T-helper 1 cell treated with Interleukin-12 subunit alpha and Interleukin-12 subunit beta and Interleukin-4 antibody, amounts not matched to agents 30 μg/mL and 1 μg/mL, for 36 hours (primary cell): ENCODE data around the gene AMZ1.
"Not testable (repeated sequence)": the region's sequence is repeated elsewhere in the genome, so short reads cannot be mapped to it uniquely, and the experiment has no call there.

Experiments used
- H3K27ac Mint-ChIP-seq: one replicate; pipeline ENCODE4 v1.8.0; 2021; ENCODE audit warnings: mild to moderate bottlenecking, mixed read lengths
- H3K27me3 Mint-ChIP-seq: one replicate; pipeline ENCODE4 v1.8.0; 2021; ENCODE audit warnings: low read depth, mixed read lengths
- H3K36me3 Mint-ChIP-seq: one replicate; pipeline ENCODE4 v1.8.0; 2021; ENCODE audit warnings: low read depth, mixed read lengths
- H3K4me1 Mint-ChIP-seq: one replicate; pipeline ENCODE4 v1.8.0; 2021; ENCODE audit warnings: low read depth, mixed read lengths
- H3K4me3 Mint-ChIP-seq: one replicate; pipeline ENCODE4 v1.8.0; 2021; ENCODE audit warnings: mild to moderate bottlenecking, moderate library complexity, mixed read lengths
- H3K9me3 Mint-ChIP-seq: one replicate; pipeline ENCODE4 v1.8.0; 2021; ENCODE audit warnings: mixed read lengths

AMZ1 gene

GRCh38 chr7:2688409-2689342, 674 bp downstream of the AMZ1 start:
- H3K9me3 Mint-ChIP-seq = no peaks in the 10 kb centered on the region

GRCh38 chr7:2689343-2689847, 1.4 kb downstream of the AMZ1 start:
- Mint-ChIP-seq H3K36me3 (no peaks in the 10 kb centered on the region), H3K4me3 (no peak overlapping the region), H3K4me1 (peaks cover 9% of the 10 kb centered on the region), H3K27ac (no peak overlapping the region), H3K27me3 (peaks cover 52% of the 10 kb centered on the region), H3K9me3 (no peaks in the 10 kb centered on the region)

More at GRCh38 chr7:2688409-2689342, 674 bp downstream of the AMZ1 start:
- H3K27me3 Mint-ChIP-seq = peaks cover 55% of the 10 kb centered on the region
- no peak overlapping the region for H3K27ac Mint-ChIP-seq
- H3K36me3 Mint-ChIP-seq = no peaks in the 10 kb centered on the region
- peaks cover 9% of the 10 kb centered on the region for H3K4me1 Mint-ChIP-seq
- no peak overlapping the region for H3K4me3 Mint-ChIP-seq

- Mint-ChIP-seq H3K4me1 (peaks cover 9% of the 10 kb centered on the region), H3K36me3 (no peaks in the 10 kb centered on the region), H3K27me3 (peaks cover 50% of the 10 kb centered on the region), H3K27ac (no peak overlapping the region), H3K4me3 (no peak overlapping the region), H3K9me3 (no peaks in the 10 kb centered on the region)
Measured at GRCh38 chr7:2689951-2690705, 2.1 kb downstream of the AMZ1 start.

- Mint-ChIP-seq H3K4me3 (no peak overlapping the region), H3K9me3 (no peaks in the 10 kb centered on the region), H3K36me3 (no peaks in the 10 kb centered on the region), H3K4me1 (peaks cover 9% of the 10 kb centered on the region), H3K27ac (no peak overlapping the region), H3K27me3 (peaks cover 43% of the 10 kb centered on the region)
Measured at GRCh38 chr7:2691011-2691707, 3.2 kb downstream of the AMZ1 start.

- peaks cover 38% of the 10 kb centered on the region for H3K27me3 Mint-ChIP-seq
- H3K4me1 Mint-ChIP-seq, H3K27ac Mint-ChIP-seq, H3K36me3 Mint-ChIP-seq, H3K4me3 Mint-ChIP-seq, H3K9me3 Mint-ChIP-seq: not testable (repeated sequence)
Measured at GRCh38 chr7:2691932-2692439, 4.0 kb downstream of the AMZ1 start.

GRCh38 chr7:2692543-2692942, 4.5 kb downstream of the AMZ1 start:
- H3K27me3 Mint-ChIP-seq = peaks cover 36% of the 10 kb centered on the region
- H3K4me1 Mint-ChIP-seq = peaks cover 9% of the 10 kb centered on the region
- no peaks in the 10 kb centered on the region for H3K9me3 Mint-ChIP-seq
- H3K27ac Mint-ChIP-seq = no peak overlapping the region
- no peaks in the 10 kb centered on the region for H3K36me3 Mint-ChIP-seq
- no peak overlapping the region for H3K4me3 Mint-ChIP-seq

GRCh38 chr7:2693420-2694121, 5.6 kb downstream of the AMZ1 start:
- not testable (repeated sequence) for H3K4me3 Mint-ChIP-seq, H3K36me3 Mint-ChIP-seq, H3K27ac Mint-ChIP-seq, H3K9me3 Mint-ChIP-seq
- H3K4me1 Mint-ChIP-seq = peaks cover 16% of the 10 kb centered on the region
- peaks cover 33% of the 10 kb centered on the region for H3K27me3 Mint-ChIP-seq

GRCh38 chr7:2694122-2694436, 6.1 kb downstream of the AMZ1 start:
- Mint-ChIP-seq H3K4me1 (peaks cover 16% of the 10 kb centered on the region), H3K27me3 (peaks cover 28% of the 10 kb centered on the region)
- not testable (repeated sequence) for H3K36me3 Mint-ChIP-seq, H3K27ac Mint-ChIP-seq, H3K9me3 Mint-ChIP-seq, H3K4me3 Mint-ChIP-seq

GRCh38 chr7:2698581-2699288, 10.7 kb downstream of the AMZ1 start:
- no peaks in the 10 kb centered on the region for H3K9me3 Mint-ChIP-seq
- peaks cover 23% of the 10 kb centered on the region for H3K4me1 Mint-ChIP-seq
- peak overlapping the region; percentile 64 for H3K4me3 Mint-ChIP-seq
- H3K27ac Mint-ChIP-seq = peak overlapping the region; percentile 78
- H3K27me3 Mint-ChIP-seq = peaks cover 15% of the 10 kb centered on the region
- H3K36me3 Mint-ChIP-seq = no peaks in the 10 kb centered on the region

- Mint-ChIP-seq H3K27me3 (peaks cover 18% of the 10 kb centered on the region), H3K36me3 (no peaks in the 10 kb centered on the region), H3K4me3 (peak overlapping the region; percentile 64), H3K9me3 (no peaks in the 10 kb centered on the region), H3K27ac (peak overlapping the region; percentile 78), H3K4me1 (peaks cover 23% of the 10 kb centered on the region)
Measured at GRCh38 chr7:2699289-2699620, 11.3 kb downstream of the AMZ1 start.

GRCh38 chr7:2700141-2700850, 12.3 kb downstream of the AMZ1 start:
- Mint-ChIP-seq H3K4me1 (peaks cover 23% of the 10 kb centered on the region), H3K27me3 (peaks cover 24% of the 10 kb centered on the region), H3K27ac (no peak overlapping the region), H3K9me3 (no peaks in the 10 kb centered on the region), H3K36me3 (no peaks in the 10 kb centered on the region), H3K4me3 (no peak overlapping the region)

GRCh38 chr7:2701424-2701823, 13.4 kb downstream of the AMZ1 start:
- Mint-ChIP-seq H3K27ac (no peak overlapping the region), H3K4me3 (no peak overlapping the region), H3K36me3 (no peaks in the 10 kb centered on the region), H3K27me3 (peaks cover 26% of the 10 kb centered on the region), H3K9me3 (no peaks in the 10 kb centered on the region), H3K4me1 (peaks cover 23% of the 10 kb centered on the region)
